Erythroblast (primary cell): ENCODE measurements around the gene ZNF423.

Experiments used
- GATA1 ChIP-seq: IDR thresholded peaks from 2 replicates; pipeline ENCODE4 v1.6.1; 2011; ENCODE audit warnings: low read depth, mild to moderate bottlenecking, control low read depth, low read length, moderate library complexity
- POLR2A ChIP-seq: IDR thresholded peaks from 2 replicates; pipeline ENCODE4 v1.6.1; 2011; ENCODE audit warnings: mild to moderate bottlenecking, low read length

- TF ChIP-seq POLR2A = no peak
- no peak for TF ChIP-seq GATA1
Observed at GRCh38 chr16:49621241-49622083, 234.4 kb downstream of the ZNF423 start.
